HG02642 (cell line): ENCODE measurements around the gene IGSF23.
"Not testable (repeated sequence)": the region's sequence is repeated elsewhere in the genome, so short reads cannot be mapped to it uniquely, and the experiment has no call there.

ENCODE experiments used
- ATAC-seq: cut with Tn5 transposase; IDR thresholded peaks from one replicate; pipeline ENCODE4 v1.9.1; 2021; ENCODE audit warnings: mild to moderate bottlenecking; ENCODE audit not compliant: unreplicated experiment, poor library complexity

Gene IGSF23

DNA sequence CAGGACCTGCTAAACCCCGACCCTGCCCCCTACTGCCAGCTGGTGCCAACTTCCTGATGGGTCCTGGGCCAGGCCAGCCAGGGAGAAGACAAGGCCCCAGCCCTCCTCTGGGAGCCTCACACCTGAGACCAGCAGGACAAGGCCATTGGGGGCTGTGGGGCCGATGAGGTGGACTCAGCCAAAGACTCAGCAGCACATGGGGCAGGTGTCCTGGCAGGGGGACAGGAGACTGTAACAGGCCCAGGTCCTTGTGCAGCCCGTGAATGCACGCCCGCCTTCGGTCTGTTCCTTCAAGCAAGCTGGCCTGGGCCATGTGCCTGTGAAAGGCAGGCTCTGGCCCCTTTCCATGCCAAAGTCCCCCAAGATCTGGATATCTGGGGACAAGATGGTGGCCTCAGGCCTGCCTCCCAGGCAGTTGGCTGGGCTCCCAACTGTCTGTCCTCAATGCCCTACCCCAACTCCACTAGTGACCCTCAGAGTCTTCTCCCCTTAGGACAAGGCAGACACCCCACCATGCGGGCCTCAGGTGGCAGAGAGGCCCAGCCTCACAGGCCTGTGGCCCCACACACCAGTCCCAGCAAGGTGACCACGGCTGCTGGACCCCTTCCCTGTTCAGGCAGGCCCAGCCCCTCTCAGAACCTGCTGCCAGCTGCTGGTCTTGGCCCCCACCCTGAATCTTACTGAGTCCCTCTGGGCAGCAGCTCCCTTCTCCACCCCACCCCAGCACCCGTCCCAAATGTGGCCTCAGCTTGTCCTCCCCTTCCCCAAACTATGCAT lies 70.3 kb downstream of the IGSF23 start:
- no peak for ATAC-seq

DNA sequence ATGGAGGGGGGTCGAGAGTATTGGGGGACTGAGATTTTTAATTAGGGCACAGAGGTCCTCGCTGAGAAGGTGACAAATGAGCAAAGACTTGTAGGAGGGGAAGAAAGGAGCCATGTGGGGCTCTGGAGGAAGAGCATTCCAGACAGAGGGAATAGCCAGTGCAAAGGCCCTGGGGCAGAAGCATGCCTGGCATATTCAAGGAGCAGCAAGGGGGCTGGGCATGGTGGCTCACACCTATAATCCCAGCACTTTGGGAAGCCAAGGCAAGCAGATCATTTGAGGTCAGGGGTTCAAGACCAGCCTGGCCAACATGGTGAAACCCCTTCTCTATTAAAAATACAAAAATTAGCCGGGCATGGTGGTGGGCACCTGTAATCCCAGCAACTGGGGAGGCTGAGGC lies 71.0 kb downstream of the IGSF23 start:
- ATAC-seq: not testable (repeated sequence)

DNA sequence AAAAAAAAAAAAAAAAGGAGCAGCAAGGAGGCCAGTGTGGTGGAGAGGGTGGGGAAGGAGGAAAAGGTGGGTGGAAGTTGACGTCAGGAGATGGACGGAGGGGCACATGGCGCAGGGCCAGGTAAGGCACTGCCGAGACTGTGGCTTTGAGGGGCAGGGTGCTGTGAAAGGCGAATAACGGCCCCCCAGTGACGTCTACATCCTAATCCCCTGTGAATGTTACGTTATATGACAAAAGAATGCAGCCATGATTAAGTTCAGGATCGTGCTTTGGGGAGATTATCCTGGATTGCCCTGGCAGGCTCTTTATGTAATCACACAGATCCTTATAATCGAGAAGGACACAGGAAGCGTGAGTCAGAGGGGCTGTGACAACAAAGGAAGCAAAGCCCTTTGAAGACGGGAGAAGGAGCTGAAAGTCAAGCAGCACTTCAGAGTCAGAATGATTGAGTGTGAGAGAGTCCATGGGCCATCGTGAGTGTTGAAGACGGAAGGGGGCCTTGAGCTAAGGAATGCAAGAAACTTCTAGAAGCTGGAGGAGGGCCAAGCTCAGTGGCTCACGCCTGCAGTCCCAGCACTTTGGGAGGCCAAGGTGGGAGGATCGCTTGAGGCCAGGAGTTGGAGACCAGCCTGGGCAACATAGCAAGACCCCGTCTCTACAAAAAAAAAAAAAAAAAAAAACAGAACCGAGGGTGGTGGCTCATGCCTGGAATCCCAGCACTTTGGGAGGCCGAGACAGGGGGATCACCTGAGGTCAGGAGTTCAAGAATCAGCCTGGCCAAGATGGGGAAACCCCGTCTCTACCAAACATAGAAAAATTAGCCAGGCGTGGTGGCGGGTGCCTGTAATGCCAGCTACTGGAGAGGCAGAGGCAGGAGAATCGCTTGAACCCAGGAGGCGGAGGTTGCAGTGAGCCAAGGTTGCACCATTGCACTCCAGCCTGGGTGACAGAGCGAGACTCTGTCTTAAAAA lies 71.8 kb downstream of the IGSF23 start:
- no peak for ATAC-seq

DNA sequence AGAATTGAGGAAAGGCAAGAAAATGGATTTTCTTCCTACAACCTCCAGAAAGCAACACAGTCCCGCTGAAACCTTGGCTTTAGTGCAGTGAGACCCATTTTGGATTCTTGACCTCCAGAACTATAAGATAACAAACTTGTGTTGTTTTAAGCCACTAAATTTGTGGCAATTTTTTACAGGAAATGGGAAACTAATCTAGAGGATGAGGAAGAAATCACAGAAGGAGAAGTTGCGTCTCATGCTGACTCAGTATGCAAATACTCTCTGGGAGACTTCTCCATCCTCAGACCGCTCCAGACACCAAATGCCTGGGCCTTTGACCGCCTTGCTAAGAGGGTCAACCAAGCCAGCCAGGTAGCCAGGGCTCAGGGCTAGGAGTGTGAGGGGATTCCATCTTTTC lies 72.5 kb downstream of the IGSF23 start:
- no peak for ATAC-seq
